Glutamatergic neuron (in vitro differentiated cells): ENCODE measurements around the gene NTNG1. TPM values are rescaled to one million over a fixed set of nuclear protein-coding genes. Genes with fewer than 3 reads are reported as not detected.

ENCODE experiments used
- DNase-seq: peaks from one replicate; pipeline ENCODE4 v3.0.0; 2022
- H3K27ac Mint-ChIP-seq: one replicate; pipeline ENCODE4 v1.8.0; 2020; ENCODE audit warnings: mild to moderate bottlenecking, mixed read lengths, inconsistent platforms; ENCODE audit not compliant: unreplicated experiment
- H3K27me3 Mint-ChIP-seq: one replicate; pipeline ENCODE4 v1.8.0; 2020; ENCODE audit warnings: mild to moderate bottlenecking, moderate library complexity, mixed read lengths, inconsistent platforms; ENCODE audit not compliant: unreplicated experiment
- H3K36me3 Mint-ChIP-seq: one replicate; pipeline ENCODE4 v1.8.0; 2020; ENCODE audit warnings: mild to moderate bottlenecking, mixed read lengths, inconsistent platforms; ENCODE audit not compliant: unreplicated experiment
- H3K4me1 Mint-ChIP-seq: one replicate; pipeline ENCODE4 v1.8.0; 2020; ENCODE audit warnings: mild to moderate bottlenecking, low read depth, mixed read lengths, inconsistent platforms; ENCODE audit not compliant: unreplicated experiment
- H3K4me3 Mint-ChIP-seq: one replicate; pipeline ENCODE4 v1.8.0; 2020; ENCODE audit warnings: mild to moderate bottlenecking, mixed read lengths, inconsistent platforms; ENCODE audit not compliant: unreplicated experiment
- H3K9me3 Mint-ChIP-seq: one replicate; pipeline ENCODE4 v1.8.0; 2020; ENCODE audit warnings: mild to moderate bottlenecking, moderate library complexity, mixed read lengths, inconsistent platforms; ENCODE audit not compliant: unreplicated experiment
- CTCF ChIP-seq: fragments of 200-600 bp; sonication (generic); IDR thresholded peaks from one replicate; pipeline ENCODE4 v1.5.0; 2021; ENCODE audit not compliant: partially characterized antibody, unreplicated experiment
- total RNA-seq: library from RNA; stranded (reverse); fragmentation: NEBNext Ultra II Directional; extraction: Animal tissue kit (Norgen Biotek cat#: 25700); gene quantifications from one replicate; pipeline ENCODE4 v1.2.1, GENCODE V29; 2021; ENCODE audit not compliant: unreplicated experiment

The NTNG1 gene
- total RNA-seq, 1 donor from 2014 or later = 3.2 TPM

- no peak overlapping the region for H3K27ac Mint-ChIP-seq
- H3K27me3 Mint-ChIP-seq = no peaks in the 10 kb centered on the region
- TF ChIP-seq CTCF = no peak
- no peaks in the 10 kb centered on the region for H3K9me3 Mint-ChIP-seq
- H3K4me1 Mint-ChIP-seq = no peaks in the 10 kb centered on the region
- DNase-seq = no peak
- peaks cover 2% of the 10 kb centered on the region for H3K36me3 Mint-ChIP-seq
- H3K4me3 Mint-ChIP-seq = no peak overlapping the region
Measured at GRCh38 chr1:107184888-107185287, 44.0 kb downstream of the NTNG1 start.

GRCh38 chr1:107187399-107187798 is 46.6 kb downstream of the NTNG1 start:
- Mint-ChIP-seq H3K4me3 (no peak overlapping the region), H3K4me1 (no peaks in the 10 kb centered on the region), H3K9me3 (no peaks in the 10 kb centered on the region), H3K36me3 (peaks cover 4% of the 10 kb centered on the region), H3K27ac (peak overlapping the region; percentile 0), H3K27me3 (no peaks in the 10 kb centered on the region)
- no peak for TF ChIP-seq CTCF
- DNase-seq = no peak

- no peak overlapping the region for H3K4me3 Mint-ChIP-seq
- DNase-seq = no peak
- H3K4me1 Mint-ChIP-seq = no peaks in the 10 kb centered on the region
- TF ChIP-seq CTCF = no peak
- H3K27me3 Mint-ChIP-seq = no peaks in the 10 kb centered on the region
- peaks cover 4% of the 10 kb centered on the region for H3K36me3 Mint-ChIP-seq
- no peaks in the 10 kb centered on the region for H3K9me3 Mint-ChIP-seq
- no peak overlapping the region for H3K27ac Mint-ChIP-seq
Measured at GRCh38 chr1:107188160-107188559, 47.3 kb downstream of the NTNG1 start.

GRCh38 chr1:107194380-107194779 is 53.5 kb downstream of the NTNG1 start:
- H3K27me3 Mint-ChIP-seq = no peaks in the 10 kb centered on the region
- H3K4me1 Mint-ChIP-seq = no peaks in the 10 kb centered on the region
- TF ChIP-seq CTCF = no peak
- no peaks in the 10 kb centered on the region for H3K9me3 Mint-ChIP-seq
- no peak overlapping the region for H3K27ac Mint-ChIP-seq
- H3K36me3 Mint-ChIP-seq = peaks cover 4% of the 10 kb centered on the region
- no peak overlapping the region for H3K4me3 Mint-ChIP-seq
- no peak for DNase-seq

GRCh38 chr1:107195476-107195875 is 54.6 kb downstream of the NTNG1 start:
- TF ChIP-seq CTCF = no peak
- DNase-seq = no peak
- Mint-ChIP-seq H3K27me3 (no peaks in the 10 kb centered on the region), H3K9me3 (no peaks in the 10 kb centered on the region), H3K27ac (no peak overlapping the region), H3K4me1 (no peaks in the 10 kb centered on the region), H3K4me3 (no peak overlapping the region), H3K36me3 (no peaks in the 10 kb centered on the region)
